NCI-H2196 (cell line): ENCODE data around the gene HPRT1.

Experiments used
- DNase-seq: peaks from one replicate; lab custom pipeline; 2025; ENCODE audit not compliant: unreplicated experiment; lab: John Stamatoyannopoulos, UW

The HPRT1 gene

DNA sequence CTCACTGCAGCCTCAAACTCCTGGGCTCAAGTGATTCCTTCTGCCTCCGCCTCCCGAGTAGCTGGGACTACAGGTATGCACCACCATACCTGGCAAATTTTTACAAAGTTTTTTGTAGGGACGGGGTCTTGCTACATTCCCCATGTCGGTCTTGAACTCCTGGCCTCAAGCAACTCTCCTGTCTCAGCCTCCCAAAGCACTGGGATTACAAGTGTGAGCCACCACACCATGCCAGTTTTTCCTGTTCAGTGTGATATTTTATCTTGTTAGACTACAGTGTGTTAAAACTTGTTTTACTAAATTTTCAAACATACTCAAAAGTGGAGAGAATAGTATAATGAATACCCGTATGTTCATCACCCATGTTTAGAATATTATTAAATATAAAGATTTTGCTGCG lies 12.1 kb downstream of the HPRT1 start:
- DNase-seq, result no peak

DNA sequence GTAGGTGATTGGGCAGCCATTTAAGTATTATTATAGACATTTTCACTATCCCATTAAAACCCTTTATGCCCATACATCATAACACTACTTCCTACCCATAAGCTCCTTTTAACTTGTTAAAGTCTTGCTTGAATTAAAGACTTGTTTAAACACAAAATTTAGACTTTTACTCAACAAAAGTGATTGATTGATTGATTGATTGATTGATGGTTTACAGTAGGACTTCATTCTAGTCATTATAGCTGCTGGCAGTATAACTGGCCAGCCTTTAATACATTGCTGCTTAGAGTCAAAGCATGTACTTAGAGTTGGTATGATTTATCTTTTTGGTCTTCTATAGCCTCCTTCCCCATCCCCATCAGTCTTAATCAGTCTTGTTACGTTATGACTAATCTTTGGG lies 16.3 kb downstream of the HPRT1 start:
- no peak for DNase-seq

DNA sequence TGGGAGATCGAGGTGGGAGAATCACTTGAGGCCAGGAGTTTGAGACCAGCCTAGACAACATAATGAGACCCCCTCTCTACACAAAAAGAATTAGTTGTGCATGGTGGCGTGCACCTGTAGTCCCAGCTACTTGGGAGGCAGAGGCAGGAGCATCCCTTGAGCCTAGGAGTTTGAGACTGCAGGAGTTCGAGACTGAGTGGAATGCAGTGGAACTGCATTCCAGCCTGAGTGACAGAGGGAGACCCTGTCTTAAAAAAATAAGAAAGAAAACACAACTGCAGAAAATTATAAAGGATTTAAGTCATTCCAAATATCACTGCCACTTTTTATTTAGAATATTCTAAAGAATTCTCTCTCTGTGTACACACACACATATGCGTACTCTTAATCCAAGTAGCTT lies 18.4 kb downstream of the HPRT1 start:
- DNase-seq, result no peak

DNA sequence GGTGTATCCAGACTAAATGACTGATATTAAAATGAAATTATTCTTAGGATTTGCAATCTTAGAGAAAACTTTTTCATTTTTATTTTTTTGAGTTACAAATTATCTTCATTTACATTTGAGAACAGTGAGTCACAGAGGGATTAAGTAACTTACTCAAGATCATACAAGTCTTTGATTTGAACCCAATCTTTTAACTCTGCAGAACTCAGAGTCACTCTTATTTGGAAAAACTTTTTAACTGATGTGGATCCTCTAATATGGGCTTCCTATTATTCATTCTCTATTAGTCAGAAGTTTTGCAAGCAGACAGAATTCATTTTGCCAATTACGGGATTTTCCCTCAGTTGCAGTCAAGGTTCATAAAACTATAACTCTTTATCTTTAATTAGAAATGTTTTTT lies 20.1 kb downstream of the HPRT1 start:
- DNase-seq, result no peak

DNA sequence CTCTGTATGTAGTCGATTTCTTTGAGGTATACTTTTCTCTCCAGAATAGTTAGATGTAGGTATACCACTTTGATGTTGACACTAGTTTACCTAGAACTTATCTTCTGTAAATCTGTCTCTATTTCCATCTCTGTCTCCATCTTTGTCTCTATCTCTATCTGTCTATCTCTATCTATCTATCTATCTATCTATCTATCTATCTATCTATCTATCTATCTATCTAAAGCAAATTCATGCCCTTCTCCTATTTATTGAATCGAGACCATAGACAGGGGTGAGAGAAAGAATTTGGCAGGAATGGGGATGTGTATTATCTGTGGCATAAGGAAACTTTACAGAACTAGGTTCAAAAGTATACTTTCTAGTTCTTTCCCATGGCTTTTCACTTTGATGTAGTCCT lies 21.4 kb downstream of the HPRT1 start:
- no peak for DNase-seq

DNA sequence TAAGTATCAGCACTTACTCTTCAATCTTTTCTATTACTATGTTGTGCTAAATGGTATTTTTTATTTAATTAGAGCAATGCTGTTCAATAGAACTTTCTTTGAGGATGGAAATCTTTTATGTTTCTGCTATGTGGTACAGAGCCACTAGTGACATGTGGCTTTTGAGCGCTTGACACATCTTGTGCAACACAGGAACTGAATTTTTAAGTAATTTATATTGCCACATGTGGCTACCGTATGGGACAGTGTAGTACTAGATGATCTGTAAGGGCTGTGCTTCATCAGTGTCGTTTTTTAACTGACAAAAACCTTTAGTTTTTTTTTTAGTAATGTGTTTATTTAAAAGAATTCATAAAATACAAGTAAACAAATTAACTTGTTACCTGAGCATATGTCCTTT lies 22.4 kb downstream of the HPRT1 start:
- no peak for DNase-seq

DNA sequence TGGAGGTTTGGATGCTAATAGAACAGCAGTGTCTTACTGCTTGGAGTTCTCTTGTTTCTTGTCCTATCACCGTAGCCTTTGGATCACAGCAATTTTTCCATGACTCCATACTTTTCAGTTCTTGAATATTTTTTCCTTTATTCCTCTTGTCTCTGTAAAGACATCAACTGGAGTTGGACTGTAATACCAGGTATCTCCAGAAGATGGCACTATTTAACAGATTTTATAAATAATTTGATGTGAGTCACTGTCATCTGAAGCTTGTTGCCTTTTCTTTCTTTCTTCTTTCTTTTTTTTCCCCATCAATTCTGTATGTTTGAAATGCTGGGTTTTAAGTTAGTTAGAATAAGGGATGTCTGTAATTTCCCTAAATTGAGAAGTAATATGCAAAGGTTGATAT lies 24.1 kb downstream of the HPRT1 start:
- DNase-seq, result peak; percentile 28

DNA sequence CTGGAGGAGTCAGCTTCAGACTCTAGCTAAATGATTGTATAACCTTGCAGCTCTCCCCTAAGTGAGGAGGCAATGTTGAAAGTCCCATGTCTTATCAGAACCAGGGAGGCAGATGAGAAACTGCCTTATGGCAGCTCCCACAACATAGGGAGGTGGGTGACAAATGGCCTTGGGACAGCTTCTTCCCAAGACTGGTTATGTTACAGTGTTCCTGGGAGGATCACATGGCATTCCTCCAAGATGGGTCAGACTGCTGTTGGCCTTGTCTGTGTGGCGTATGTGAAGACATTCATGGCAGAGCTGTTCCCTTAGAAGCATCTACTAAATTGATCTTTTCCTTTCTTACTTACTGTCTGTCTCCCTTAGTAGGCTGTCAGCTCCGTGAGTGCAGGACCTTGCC lies 42.0 kb downstream of the HPRT1 start:
- no peak for DNase-seq

DNA sequence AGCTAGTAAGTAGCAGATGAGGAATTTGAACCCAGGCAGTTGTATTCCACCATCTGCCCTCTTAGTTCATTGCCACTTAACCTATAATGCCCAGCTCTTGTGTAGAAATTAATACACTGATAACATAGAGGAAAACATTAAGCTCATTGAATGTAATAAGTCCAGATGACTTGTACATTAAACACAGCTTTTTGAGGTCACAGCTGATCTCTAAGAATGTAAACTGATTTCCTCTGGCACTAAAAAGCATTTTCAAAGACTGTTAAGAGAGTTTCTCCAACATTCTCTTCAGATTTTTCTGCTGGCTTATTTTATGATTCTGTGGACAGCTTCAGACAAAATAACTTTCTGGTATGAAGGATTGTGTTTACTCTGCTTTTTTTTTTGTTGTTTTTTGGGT lies 42.7 kb downstream of the HPRT1 start:
- DNase-seq, result no peak

DNA sequence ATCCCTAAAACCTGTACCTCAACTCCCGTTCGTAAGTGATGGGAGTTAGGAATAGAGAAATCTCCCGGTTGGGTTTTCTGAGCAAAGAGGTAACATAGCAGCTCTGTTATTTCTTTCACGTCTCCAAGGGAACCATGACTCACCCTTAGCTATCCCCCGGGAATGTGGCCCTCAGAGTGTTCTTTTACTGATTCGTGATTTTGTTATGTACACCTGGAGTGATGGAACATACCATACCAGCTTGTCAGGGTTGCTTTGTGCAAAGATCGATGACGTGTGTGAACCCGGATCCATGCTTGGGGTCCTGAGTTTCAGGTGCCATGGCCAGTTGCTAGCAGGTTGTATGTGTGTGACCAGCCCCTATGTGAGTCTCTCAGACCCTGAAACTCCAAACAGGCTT lies 52.6 kb downstream of the HPRT1 start:
- DNase-seq, result no peak

DNA sequence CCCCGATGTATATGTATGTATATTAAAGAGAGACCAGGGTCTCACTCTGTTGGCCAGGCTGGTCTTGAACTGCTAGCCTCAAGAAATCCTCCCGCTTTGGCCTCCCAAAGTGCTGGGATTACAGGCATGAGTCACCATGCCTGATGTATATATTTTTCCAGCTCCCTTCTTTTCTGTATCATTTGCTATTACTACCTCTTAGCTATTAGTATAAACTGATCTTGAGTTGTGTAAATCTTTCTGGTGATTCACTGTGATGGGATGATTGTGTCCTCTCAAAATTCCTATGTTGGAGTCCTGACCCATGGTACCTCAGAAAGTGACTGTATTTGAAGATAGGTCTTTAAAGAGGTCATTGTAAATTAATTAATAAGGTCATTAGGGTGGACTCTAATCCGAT lies 53.1 kb downstream of the HPRT1 start:
- no peak for DNase-seq

DNA sequence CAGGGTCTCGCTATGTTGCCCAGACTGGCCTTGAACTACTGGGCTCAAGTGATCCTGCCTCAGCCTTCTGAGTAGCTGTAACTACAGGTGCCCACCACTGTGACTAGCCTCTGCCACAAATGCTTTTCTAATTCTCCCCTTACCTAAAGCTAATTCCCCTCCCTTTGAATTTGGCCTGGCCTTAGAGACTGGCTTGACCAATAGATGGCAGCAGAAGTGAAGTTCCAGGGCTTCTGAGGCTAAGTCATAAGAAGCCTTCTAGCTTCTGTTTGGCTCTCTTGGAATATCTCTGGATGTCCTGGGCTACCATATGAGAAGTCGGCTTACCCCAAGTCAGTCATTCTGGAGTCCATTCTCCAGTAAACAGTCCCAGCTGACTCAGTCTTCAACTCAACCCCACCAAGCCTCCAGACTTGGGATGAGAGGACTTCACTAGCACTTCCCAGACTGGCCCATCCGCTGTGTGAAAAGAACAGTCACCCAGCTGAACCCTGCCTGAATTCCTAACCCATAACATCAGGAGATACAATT lies 61.0 kb downstream of the HPRT1 start:
- peak; percentile 48 for DNase-seq

DNA sequence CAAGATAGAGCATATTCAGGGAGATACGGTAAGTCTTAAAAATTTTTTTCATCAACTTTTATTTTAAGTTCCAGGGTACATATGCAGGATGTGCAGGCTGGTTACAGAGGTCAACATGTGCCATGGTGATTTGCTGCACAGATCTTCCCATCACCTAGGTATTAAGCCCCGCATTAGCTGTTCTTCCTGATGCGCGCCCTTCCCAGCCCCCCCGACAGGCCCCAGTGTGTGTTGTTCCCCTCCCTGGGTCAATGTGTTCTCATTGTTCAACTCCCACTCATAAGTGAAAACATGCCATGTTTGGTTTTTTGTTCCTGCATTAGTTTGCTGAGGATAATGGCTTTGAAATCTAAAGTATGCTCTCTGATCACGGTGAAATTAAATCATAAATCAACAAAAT lies 64.2 kb downstream of the HPRT1 start:
- no peak for DNase-seq

DNA sequence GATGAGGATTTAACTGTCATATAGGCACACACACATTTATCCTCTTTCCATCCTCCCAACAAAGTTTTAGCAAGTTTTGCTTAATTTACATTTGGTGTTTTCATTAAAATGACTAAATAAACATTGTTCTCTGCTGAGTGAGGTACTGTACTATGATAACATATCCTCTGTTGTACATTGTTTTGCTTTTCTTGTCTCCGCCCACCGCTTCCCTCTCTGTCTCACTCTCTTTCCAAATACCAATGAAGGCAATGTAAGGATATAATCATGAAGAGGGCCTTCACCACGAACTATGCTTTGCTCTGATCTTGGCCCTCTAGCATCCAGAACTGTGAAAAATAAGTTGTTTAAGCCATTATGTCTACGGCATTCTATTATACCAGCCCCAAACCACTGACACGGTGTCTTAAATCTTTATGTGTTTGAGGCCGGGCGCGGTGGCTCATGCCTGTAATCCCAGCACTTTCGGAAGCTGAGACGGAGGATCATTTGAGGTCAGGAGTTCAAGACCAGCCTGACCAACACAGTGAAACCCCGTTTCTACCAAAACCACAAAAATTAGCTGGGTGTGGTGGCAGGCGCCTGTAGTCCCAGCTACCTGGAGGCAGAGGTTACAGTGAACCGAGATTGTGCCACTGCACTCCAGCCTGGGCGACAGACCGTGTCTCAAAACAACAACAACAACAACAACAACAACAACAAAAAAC lies 65.3 kb downstream of the HPRT1 start:
- DNase-seq, result no peak

DNA sequence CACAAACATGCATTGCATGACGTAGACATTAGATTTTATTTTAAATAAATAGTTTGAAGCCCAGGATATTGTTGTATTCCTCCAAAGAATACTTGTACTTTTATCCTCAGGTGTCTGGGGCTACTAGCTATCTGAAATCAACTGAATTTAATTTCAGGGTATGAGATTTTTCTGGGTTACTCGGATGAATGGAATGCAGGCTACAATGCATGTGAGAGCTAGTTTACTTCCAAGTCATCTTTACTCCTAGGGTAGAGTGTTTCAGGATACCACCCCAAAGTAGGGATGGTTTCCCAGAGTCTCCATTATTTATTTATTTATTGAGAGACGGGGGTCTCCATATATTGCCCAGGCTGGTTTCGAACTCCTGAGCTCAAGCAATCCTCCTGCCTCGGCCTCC lies 66.4 kb downstream of the HPRT1 start:
- DNase-seq, result no peak

DNA sequence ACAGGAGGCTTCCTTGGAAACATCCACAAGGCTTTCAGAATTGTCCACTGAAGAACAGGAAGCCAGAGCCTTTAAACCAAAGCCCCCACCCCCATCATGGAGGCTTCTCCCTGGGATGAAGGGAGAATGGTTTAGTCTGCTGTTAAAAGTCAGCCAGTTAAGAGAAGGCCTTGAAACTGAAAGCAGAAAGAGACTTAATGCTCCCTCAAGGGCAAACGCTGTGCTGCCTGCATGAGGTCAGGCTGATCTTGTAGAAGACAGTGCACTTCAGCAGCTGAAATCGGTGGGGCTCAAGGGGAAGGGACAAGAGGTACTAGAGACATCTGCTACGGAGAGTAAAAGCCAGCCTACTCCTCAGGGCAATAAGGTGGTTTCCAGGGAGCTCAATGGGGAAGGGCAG lies 69.0 kb downstream of the HPRT1 start:
- no peak for DNase-seq

DNA sequence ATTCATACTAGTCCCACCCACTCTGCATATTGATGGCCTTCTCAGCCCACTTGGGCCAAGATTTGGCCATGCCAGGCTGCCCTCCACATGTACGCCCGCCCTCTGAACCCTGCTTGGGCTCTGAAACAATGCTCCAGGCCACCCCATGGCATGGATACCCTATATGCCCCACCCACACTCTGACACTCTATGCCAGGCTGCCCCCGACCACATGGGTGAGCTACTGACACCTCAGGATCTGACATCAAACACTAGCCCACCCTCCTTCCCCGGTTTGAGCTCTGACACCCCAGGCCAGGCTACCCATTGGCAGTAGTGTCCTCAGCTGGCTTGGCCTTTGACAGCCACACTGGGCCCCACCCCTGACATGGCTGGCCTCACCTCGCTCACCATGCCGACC lies 69.5 kb downstream of the HPRT1 start:
- no peak for DNase-seq

DNA sequence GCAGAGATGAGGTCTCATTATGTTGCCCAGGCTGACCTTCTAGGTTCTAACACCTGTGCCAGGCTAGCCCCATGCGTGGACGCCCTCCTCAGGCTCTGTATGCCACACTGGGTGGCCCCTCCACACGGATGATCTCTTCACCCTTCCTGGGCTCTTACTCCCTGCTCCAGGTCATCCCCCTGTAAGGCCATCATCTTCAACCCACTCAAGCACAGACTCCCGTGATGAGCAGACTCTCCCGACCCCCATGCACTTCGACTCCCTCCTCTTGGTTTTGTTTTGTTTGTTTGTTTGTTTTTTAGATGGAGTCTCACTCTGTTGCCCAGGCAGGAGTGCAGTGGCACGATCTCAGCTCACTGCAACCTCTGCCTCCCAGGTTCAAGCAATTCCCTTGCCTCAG lies 70.9 kb downstream of the HPRT1 start:
- no peak for DNase-seq

DNA sequence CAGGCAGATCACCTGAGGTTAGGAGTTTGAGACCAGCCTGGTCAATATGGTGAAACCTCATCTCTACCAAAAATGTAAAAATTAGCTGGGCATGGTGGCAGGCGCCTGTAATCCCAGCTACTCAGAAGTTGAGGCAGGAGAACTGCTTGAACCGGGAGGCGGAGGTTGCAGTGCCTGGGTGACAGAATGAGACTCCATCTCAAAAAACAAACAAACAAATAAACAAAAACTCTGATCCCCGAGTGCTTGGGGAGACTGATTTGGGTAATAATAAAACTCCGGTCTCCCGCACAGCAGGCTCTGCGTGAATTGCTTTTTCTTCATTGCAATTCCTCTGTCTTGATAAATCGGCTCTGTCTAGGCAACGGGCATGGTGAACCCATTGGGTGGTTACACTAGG lies 73.4 kb downstream of the HPRT1 start:
- no peak for DNase-seq

DNA sequence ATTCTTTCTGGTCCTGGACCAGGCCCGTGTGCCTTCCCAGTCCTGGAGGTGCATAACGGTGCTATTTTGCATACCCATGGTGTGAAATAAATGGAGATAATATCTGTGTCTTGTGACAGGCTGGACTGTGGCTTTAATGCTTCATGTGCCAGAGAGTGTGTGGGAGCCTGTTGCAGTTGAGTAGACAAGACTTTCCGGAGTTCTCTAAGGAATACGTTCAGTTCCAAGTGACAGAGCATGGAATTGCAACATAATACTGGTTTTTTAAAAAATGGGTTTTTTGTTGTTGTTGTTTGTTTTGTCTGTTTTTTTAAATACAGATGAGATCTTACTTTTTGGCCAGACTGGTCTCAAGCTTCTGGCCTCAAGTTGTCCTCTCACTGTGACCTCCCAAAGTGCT lies 74.0 kb downstream of the HPRT1 start:
- no peak for DNase-seq

DNA sequence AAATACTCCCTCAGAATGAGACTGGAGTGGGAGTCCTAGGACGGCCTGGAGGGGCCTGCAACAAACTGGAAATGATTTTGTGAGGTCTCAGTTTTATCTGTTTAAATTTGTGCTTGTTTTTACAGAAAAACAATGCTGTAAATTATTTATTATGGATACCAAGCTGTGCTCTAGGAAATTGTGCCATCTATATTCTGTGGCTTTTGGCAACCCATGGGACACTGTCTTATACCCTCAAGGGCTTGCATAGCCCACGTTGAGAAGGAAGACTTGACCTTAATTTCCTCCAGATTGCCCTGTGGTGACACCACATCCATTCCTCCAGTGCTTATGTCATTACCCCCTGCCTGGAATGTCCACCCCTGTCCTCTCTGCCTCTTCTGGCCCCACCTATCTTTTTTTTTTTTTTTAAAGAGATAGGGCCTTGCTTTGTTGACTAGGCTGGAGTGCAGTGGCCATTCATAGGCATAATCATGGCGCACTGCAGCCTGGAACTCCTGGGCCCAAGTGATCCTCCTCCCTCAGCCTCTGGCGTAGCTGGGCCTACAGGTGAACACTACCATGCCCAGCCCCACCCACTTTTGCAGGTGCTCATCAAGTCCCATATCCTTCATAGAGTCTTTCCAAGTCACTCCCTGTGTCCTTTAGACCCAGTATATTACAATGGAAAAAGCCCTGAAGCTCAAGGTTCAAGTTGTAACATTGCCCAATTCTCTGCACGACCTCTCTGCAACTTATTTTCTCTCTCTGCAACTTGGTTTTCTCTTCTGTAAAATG lies 77.4 kb downstream of the HPRT1 start:
- no peak for DNase-seq

DNA sequence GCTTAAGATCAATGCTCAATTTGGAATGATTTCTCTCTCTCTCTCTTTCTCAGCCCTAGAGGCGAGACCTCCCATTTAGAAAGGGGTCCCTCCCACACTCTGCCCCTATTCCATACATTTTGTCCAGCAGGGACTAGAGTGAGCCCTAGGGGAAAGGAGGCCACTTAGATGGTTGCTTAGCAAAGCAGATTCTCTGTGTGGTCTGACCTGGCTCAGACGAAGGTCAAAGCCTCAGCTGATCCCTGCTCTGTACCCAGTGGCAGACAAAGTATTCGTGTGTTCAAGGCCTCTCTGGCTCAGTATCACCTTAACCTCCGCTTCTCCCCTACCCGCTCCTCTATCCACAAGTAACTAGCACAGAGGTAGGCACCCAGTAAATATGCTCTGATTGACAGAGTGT lies 78.4 kb downstream of the HPRT1 start:
- no peak for DNase-seq

DNA sequence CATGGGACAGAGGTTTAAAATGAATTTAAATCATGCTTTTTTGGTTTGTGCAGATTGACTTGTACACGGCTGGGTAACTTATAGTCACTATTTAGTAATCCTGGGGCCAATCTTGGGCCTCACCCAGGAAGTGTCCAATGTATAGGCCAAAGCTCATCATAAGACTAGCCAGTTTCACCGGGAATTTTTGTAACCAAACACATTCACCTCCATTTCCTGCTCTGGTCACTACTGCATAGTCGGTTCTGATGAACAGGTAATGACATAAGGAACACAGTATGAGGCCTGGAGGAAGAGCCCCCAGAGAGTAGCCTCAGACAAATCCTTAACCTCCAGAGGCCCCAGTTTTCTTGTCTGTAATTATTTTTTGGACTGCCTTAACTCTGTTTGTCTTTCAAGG lies 81.9 kb downstream of the HPRT1 start:
- DNase-seq, result no peak
